Breast epithelium (tissue), 3 donors: Measurements from ENCODE around the gene ACSS1.
"Not testable (repeated sequence)": the region's sequence is repeated elsewhere in the genome, so short reads cannot be mapped to it uniquely, and the experiment has no call there.

ENCODE experiments used
- CTCF ChIP-seq, 3 donors: fragments of 450-650 bp; IDR thresholded peaks; one replicate each; pipeline ENCODE4 v1.5.1; 2016 to 2017; ENCODE audit warnings: antibody characterized with exemption in 3 of 3, mild to moderate bottlenecking in 3 of 3, moderate library complexity in 3 of 3
- POLR2A ChIP-seq: fragments of 450-650 bp; IDR thresholded peaks from one replicate; pipeline ENCODE4 v1.6.1; 2016; ENCODE audit warnings: antibody characterized with exemption, mild to moderate bottlenecking, moderate library complexity
- POLR2AphosphoS5 ChIP-seq, 3 donors: sonication (generic); formaldehyde crosslinking; IDR thresholded peaks; one replicate each; pipeline ENCODE4 v1.6.1; 2017; ENCODE audit warnings: antibody characterized with exemption in 3 of 3

GRCh38 chr20:25001323-25001722, 56.6 kb downstream of the ACSS1 start:
- TF ChIP-seq POLR2A; CTCF (IDR thresholded peaks at IDR 0.05); POLR2AphosphoS5 (IDR thresholded peaks at IDR 0.05): not testable (repeated sequence)
